ENCODE data around the gene IL18. TPM values are rescaled to one million over a fixed set of nuclear protein-coding genes. Genes with fewer than 3 reads are reported as not detected.
A peak's percentile ranks its signal among the peaks of the same experiment; 100 is the strongest.

Gene IL18
- total RNA-seq, 6 experiments from 2014 or later, result 0.83 to 1.5 (median 1.2) TPM

GRCh38 chr11:112173152-112173551 is 9.3 kb upstream of the IL18 start:
- H3K4me1 Mint-ChIP-seq (ENCODE audit: low read depth), result peaks cover 40% of the 10 kb centered on the region
- DNase-seq, result no peak
- H3K4me3 Mint-ChIP-seq, result no peak overlapping the region
- H3K9me3 Mint-ChIP-seq, result no peaks in the 10 kb centered on the region
- H3K27me3 Mint-ChIP-seq (ENCODE audit: insufficient read depth), result no peaks in the 10 kb centered on the region
- peak overlapping the region; percentile 36 for H3K27ac Mint-ChIP-seq
- no peak for TF ChIP-seq CTCF (IDR thresholded peaks at IDR 0.05)
- H3K36me3 Mint-ChIP-seq (ENCODE audit: low read depth), result peaks cover under 1% of the 10 kb centered on the region; the same call in 1 of the 2 replicates

GRCh38 chr11:112172362-112172994 is 8.6 kb upstream of the IL18 start:
- H3K4me1 Mint-ChIP-seq (ENCODE audit: low read depth), result peaks cover 40% of the 10 kb centered on the region
- peak overlapping the region; percentile 6; the same call in 1 of the 2 replicates for H3K4me3 Mint-ChIP-seq
- peak; percentile 70 for DNase-seq
- TF ChIP-seq CTCF (IDR thresholded peaks at IDR 0.05), result no peak
- H3K9me3 Mint-ChIP-seq, result no peaks in the 10 kb centered on the region
- H3K27ac Mint-ChIP-seq, result peak overlapping the region; percentile 56
- peaks cover 7% of the 10 kb centered on the region; the same call in 1 of the 2 replicates for H3K36me3 Mint-ChIP-seq (ENCODE audit: low read depth)
- H3K27me3 Mint-ChIP-seq (ENCODE audit: insufficient read depth), result peaks cover 4% of the 10 kb centered on the region; the same call in 1 of the 2 replicates

GRCh38 chr11:112167145-112167544 is 3.3 kb upstream of the IL18 start, which contains the start of gene TEX12:
Gene TEX12, plus strand, starts transcription at chr11:112167372. Its CDS starts 1,897 bp downstream, at chr11:112169269.
- Mint-ChIP-seq H3K27ac (no peak within 1 kb of the TSS), H3K9me3 (no peaks in the 10 kb centered on the region)

GRCh38 chr11:112166562-112166961 is 2.7 kb upstream of the IL18 start:
- Mint-ChIP-seq H3K9me3 (no peaks in the 10 kb centered on the region), H3K36me3 (ENCODE audit: low read depth) (peaks cover 15% of the 10 kb centered on the region), H3K27ac (no peak overlapping the region), H3K27me3 (ENCODE audit: insufficient read depth) (peaks cover 4% of the 10 kb centered on the region; the same call in 1 of the 2 replicates), H3K4me3 (no peak overlapping the region), H3K4me1 (ENCODE audit: low read depth) (peaks cover 41% of the 10 kb centered on the region)
- DNase-seq, result no peak
- no peak for TF ChIP-seq CTCF (IDR thresholded peaks at IDR 0.05)

More at GRCh38 chr11:112167145-112167544, 3.3 kb upstream of the IL18 start, which contains the start of gene TEX12:
- Mint-ChIP-seq H3K4me1 (ENCODE audit: low read depth) (peaks cover 37% of the 10 kb centered on the region), H3K4me3 (no peak within 1 kb of the TSS), H3K36me3 (ENCODE audit: low read depth) (peaks cover 15% of the 10 kb centered on the region), H3K27me3 (ENCODE audit: insufficient read depth) (peaks cover 4% of the 10 kb centered on the region; the same call in 1 of the 2 replicates)
- TF ChIP-seq CTCF (IDR thresholded peaks at IDR 0.05), result no peak
- no peak for DNase-seq

- Mint-ChIP-seq H3K27me3 (ENCODE audit: insufficient read depth) (peaks cover 4% of the 10 kb centered on the region; the same call in 1 of the 2 replicates), H3K27ac (no peak overlapping the region), H3K4me1 (ENCODE audit: low read depth) (peaks cover 54% of the 10 kb centered on the region), H3K9me3 (no peaks in the 10 kb centered on the region), H3K36me3 (ENCODE audit: low read depth) (peaks cover 15% of the 10 kb centered on the region), H3K4me3 (no peak overlapping the region)
- TF ChIP-seq CTCF (IDR thresholded peaks at IDR 0.05), result no peak
- DNase-seq, result no peak
Measured at GRCh38 chr11:112165049-112165448, 1.2 kb upstream of the IL18 start.

All from HFFc6 (cell line).